ENCODE results near the gene CSNK2A2.

Gene CSNK2A2

DNA sequence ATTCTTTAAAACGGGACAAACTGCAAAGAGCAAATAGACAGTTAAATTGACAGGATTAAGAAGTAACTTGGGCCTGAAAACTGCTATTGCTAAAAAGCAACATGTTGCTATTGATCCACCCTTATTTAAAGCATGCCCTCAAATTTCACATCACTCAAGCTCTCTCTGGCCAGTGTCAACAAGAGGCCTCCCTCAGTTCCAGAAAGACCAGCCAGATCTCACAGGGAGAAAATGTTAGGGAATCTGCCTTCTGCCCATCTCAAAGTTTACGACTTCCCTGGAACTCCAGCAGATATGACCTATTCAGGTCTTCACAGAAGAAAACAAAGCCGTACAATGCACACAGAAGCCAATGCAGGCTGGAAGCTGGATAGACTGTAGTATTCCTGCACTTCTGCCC lies 77.7 kb downstream of the CSNK2A2 start:
- Mint-ChIP-seq H3K4me3 (no peak overlapping the region), H3K9me3 (no peaks in the 10 kb centered on the region), H3K4me1 (peaks cover 20 to 46% of the 10 kb centered on the region in 2 donors), H3K27me3 (no peaks in the 10 kb centered on the region), H3K36me3 (peaks cover 12 to 14% of the 10 kb centered on the region in 2 donors), H3K27ac (no peak overlapping the region)
- DNase-seq (no peak), ATAC-seq (replicated peaks) (no peak)

DNA sequence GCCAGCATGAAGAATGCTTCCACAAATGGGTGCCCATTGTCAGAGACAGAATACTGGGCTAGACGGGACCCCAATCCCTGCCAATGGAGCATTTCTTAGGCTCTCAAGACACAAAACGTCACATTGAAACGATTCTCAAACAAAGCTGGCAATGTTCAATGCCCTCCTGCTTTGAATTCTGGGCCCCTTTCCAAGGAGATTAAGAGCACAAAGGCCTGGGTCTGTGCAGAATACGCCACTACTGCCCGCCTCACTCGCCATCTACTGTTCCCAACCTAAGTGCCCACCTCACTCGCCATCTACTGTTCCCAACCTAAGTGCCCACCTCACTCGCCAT lies 78.4 kb downstream of the CSNK2A2 start:
- DNase-seq (no peak), ATAC-seq (replicated peaks) (no peak)
- H3K27ac Mint-ChIP-seq: no peak overlapping the region
- H3K36me3 Mint-ChIP-seq: peaks cover 19 to 20% of the 10 kb centered on the region in 2 donors
- no peaks in the 10 kb centered on the region for H3K27me3 Mint-ChIP-seq
- no peaks in the 10 kb centered on the region for H3K9me3 Mint-ChIP-seq
- H3K4me1 Mint-ChIP-seq: peaks cover 17 to 46% of the 10 kb centered on the region in 2 donors
- H3K4me3 Mint-ChIP-seq: no peak overlapping the region

DNA sequence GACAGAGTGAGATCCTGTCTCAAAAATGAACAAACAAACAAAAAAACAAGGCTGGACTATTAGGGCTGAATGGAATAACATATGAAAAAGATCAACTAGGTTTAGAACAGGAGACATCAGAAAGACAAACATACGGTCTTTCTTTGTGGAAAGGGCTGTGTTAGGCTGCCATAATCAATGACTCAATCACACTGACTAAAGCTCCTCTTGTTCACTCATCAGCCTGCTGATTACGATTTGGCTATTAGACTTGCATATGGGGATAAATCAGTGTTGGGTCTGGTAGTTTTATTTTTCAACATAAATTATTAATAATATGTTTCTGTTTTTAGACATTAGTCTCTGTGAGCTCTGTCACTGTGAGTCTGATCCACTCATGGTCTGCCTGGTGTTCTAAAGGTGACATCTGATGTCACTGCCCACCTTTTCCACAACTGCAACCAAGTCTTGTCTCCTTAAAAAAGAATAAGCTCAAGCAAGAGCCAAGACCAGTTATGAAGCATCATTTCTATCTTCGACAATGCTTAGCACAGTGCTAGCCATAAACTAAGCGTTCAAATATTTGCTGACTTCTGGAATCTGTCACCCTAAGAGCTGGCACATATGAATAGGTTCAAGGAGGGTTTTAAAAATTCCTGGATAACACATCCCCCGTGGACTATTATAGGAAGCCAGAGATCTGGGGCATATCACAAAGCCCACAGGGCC lies 79.0 kb downstream of the CSNK2A2 start:
- ATAC-seq (replicated peaks) (no peak), DNase-seq (no peak)
- Mint-ChIP-seq H3K36me3 (peaks cover 22 to 23% of the 10 kb centered on the region in 2 donors), H3K4me1 (peaks cover 14 to 41% of the 10 kb centered on the region in 2 donors), H3K9me3 (peaks cover 0 to under 1% of the 10 kb centered on the region in 2 donors), H3K27me3 (no peaks in the 10 kb centered on the region), H3K4me3 (no peak overlapping the region), H3K27ac (no peak overlapping the region)

DNA sequence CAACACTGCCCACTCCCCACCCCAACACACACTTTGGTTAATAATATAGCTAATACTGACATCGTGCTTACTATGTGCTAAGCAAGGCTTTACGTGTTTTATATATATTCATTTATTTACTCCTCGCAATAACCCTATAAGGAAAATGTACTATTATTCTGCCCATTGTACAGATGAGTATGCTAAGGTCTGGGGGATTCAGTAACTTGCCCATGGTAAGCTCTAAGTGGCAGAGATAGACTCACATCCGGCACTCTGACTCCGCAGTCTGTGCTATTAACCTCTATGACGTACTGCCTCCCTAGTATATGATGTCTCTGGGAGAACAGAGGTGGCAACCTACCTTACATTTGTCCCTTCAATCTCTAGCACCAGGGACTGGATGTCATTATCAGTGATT lies 81.4 kb downstream of the CSNK2A2 start:
- DNase-seq: no peak
- Mint-ChIP-seq H3K36me3 (peaks cover 41 to 43% of the 10 kb centered on the region in 2 donors), H3K27ac (no peak overlapping the region), H3K27me3 (no peaks in the 10 kb centered on the region), H3K4me1 (peaks cover 4 to 24% of the 10 kb centered on the region in 2 donors), H3K4me3 (no peak overlapping the region), H3K9me3 (peaks cover 0 to 5% of the 10 kb centered on the region in 2 donors)
- no peak for ATAC-seq (replicated peaks)

DNA sequence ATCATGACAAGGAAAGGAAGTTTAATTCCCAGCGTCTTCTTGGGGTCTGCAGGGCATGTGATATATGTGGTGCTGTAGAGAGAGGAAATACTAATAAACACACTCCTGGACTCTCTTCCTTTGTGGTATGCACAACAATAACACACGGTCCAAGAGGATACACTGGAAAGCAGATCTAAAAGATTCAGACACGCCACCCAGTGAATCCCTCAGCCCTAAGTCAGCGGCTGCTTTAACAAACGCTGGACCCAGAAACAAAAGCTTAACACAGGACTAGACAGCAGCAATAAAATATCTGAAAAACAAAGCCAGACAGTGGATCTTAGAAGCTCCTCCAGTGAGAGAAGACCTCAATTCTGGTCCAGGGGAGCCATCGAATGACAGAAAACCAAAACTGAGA lies 81.8 kb downstream of the CSNK2A2 start:
- H3K4me3 Mint-ChIP-seq: no peak overlapping the region
- ATAC-seq (replicated peaks): no peak
- H3K9me3 Mint-ChIP-seq: peaks cover 0 to 5% of the 10 kb centered on the region in 2 donors
- no peak for DNase-seq
- H3K27me3 Mint-ChIP-seq: no peaks in the 10 kb centered on the region
- H3K4me1 Mint-ChIP-seq: peaks cover 3 to 23% of the 10 kb centered on the region in 2 donors
- peaks cover 41 to 45% of the 10 kb centered on the region in 2 donors for H3K36me3 Mint-ChIP-seq
- H3K27ac Mint-ChIP-seq: no peak overlapping the region

DNA sequence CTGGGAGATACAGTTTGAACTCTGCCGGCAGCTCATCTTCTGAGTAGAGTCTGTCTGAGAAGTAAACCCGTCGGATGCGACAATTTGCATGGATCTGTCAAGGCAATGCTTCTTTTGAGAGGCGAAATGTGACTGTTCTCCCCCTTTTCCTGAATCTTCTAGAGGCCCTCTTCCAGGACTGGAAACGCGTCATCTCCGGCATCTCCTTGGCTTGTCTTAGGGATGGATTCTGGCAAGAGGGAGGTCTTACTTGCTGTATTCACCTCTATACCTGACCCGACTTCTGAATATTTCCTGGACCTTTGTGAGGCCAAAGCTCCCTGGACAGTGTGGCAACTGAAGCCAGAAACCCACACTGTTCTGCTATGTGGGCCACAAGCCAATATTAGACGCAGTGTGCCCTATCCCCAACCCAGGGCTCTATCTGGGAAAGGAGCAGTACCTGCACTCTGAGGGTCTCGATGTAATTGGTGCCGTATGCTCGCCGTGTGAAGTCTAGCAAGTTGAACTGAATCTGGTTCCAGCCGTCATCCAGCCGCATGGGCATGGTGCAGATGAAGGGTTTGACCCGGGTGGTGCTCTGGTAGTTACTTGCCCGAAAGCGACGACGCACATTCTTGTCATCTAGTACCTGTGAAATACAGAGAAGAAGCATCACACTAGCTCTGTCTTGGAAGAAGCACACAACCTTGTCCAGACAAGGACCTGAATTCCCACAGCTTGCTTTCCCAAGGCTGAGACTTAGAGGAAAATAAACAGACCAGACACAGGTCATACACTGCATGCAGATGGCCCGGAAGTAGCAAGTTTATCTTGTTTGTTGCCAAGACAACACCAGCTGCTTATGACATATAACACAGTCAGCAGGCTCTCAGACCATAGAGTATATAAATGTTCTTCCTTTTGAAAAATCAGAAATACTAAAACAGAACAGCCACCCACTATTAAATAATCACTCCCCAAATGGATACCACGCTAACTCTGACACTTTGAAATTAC lies 82.8 kb downstream of the CSNK2A2 start:
- H3K4me3 Mint-ChIP-seq: no peak overlapping the region
- peaks cover 46 to 51% of the 10 kb centered on the region in 2 donors for H3K36me3 Mint-ChIP-seq
- no peaks in the 10 kb centered on the region for H3K27me3 Mint-ChIP-seq
- H3K27ac Mint-ChIP-seq: no peak overlapping the region
- ATAC-seq (replicated peaks): no peak
- no peak for DNase-seq
- peaks cover 0 to 5% of the 10 kb centered on the region in 2 donors for H3K9me3 Mint-ChIP-seq
- H3K4me1 Mint-ChIP-seq: peaks cover 10 to 19% of the 10 kb centered on the region in 2 donors

DNA sequence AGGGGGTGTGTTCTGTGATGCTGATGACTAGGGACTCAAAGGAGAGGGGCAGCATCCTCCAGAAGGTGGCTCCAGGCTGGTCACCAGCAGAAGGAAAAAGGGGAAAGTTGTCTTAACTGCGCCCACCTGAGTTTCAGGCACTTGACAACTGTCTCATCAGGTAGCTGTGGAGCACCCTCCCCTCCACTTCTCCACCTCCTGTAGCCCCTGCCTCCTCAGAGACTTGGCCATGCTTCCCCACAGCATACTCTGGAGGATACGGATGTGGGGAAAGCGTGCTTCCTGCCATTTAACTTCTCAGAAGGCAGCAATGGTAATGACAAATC lies 86.6 kb downstream of the CSNK2A2 start:
- Mint-ChIP-seq H3K27ac (no peak overlapping the region), H3K9me3 (peaks cover 0 to 5% of the 10 kb centered on the region in 2 donors), H3K4me3 (no peak overlapping the region), H3K36me3 (peaks cover 40 to 44% of the 10 kb centered on the region in 2 donors), H3K27me3 (no peaks in the 10 kb centered on the region), H3K4me1 (peaks cover 14 to 18% of the 10 kb centered on the region in 2 donors)
- DNase-seq (no peak), ATAC-seq (replicated peaks) (no peak)

DNA sequence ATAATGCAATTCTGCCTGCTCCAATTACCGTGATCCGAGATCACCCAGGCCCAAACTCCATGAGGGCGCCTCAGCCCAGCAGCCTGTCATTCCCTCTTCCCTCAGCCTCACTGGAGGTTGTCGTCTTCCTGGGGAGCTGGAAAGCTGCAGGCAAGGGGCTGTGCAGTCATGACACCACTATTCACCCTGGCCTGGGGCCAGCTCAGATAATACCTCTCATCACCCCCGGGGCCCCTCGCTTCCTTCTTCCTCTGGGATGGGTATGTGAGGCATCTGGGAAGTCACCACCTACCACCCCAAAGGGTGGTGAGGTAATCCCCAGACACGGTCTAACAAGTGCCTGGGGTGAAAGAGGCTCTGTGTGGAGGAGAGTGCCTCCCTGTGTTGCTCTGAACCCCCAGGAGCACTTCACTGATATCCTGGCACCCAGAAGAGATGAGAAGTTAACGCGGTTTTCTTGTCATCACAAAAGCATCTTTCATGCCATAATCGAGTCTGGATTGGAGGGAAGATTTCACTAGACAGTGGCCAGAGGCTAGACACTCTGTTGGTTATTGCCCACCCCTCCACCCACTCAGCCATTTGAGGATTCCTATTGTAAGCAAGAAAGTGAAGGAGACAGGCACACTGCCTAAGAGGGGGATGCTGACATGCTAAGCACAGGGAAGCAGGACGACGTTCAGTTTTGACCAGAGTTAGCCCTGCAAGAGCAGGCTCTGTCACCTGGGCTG lies 87.2 kb downstream of the CSNK2A2 start:
- H3K27me3 Mint-ChIP-seq: no peaks in the 10 kb centered on the region
- peaks cover 36 to 44% of the 10 kb centered on the region in 2 donors for H3K36me3 Mint-ChIP-seq
- H3K4me3 Mint-ChIP-seq: no peak overlapping the region
- H3K27ac Mint-ChIP-seq: no peak overlapping the region
- no peak for DNase-seq
- H3K4me1 Mint-ChIP-seq: peaks cover 14 to 18% of the 10 kb centered on the region in 2 donors
- no peak for ATAC-seq (replicated peaks)
- H3K9me3 Mint-ChIP-seq: peaks cover 0 to 5% of the 10 kb centered on the region in 2 donors

DNA sequence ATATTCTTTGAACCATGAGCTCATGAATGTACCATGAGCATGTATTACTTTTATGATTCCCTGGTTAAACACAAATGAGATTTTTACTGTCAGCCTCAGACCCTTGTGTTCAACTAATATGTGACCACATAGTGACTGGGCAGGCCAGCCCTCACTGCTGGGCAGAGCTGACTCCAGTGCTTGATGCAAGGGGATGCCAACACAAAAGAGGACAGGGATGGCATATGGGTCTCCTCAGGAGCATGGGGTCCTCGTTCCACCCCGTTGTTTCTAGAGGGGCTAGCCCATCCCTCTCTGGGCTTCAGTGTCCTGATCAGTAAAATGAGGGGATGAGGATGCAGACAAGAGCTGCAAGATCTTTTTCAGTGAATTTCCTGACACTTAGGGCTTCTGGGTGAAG lies 88.0 kb downstream of the CSNK2A2 start:
- DNase-seq: no peak
- peaks cover 29 to 36% of the 10 kb centered on the region in 2 donors for H3K36me3 Mint-ChIP-seq
- H3K4me1 Mint-ChIP-seq: peaks cover 14 to 18% of the 10 kb centered on the region in 2 donors
- no peak for ATAC-seq (replicated peaks)
- H3K27me3 Mint-ChIP-seq: no peaks in the 10 kb centered on the region
- H3K27ac Mint-ChIP-seq: no peak overlapping the region
- H3K9me3 Mint-ChIP-seq: peaks cover 0 to 5% of the 10 kb centered on the region in 2 donors
- H3K4me3 Mint-ChIP-seq: no peak overlapping the region

DNA sequence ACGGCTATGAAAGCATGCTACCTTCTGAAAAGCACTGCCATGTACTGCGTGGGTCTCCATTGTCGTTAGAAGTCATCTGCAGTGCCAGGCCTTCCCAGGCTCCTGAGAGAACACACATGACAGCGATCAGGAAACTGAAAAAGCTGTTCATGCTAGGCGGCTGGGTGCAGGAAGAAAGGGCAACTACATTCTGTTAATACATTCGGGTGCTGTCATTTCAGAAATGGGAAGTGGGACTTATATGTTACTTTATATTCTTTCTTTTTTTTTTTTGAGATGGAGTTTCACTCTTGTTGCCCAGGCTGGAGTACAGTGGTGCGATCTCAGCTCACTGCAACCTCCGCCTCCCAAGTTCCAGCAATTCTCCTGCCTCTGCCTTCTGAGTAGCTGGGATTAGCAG lies 88.6 kb downstream of the CSNK2A2 start:
- Mint-ChIP-seq H3K9me3 (peaks cover 0 to 5% of the 10 kb centered on the region in 2 donors), H3K4me3 (peak overlapping the region; percentile 31 to 44), H3K36me3 (peaks cover 26 to 33% of the 10 kb centered on the region in 2 donors), H3K27ac (peak overlapping the region; percentile 47), H3K27me3 (no peaks in the 10 kb centered on the region), H3K4me1 (peaks cover 14 to 18% of the 10 kb centered on the region in 2 donors)
- no peak for DNase-seq
- ATAC-seq (replicated peaks): peak; percentile 94
